GM23338 (cell line): Measurements from ENCODE around the gene MAGEA9B. TPM values are rescaled to one million over a fixed set of nuclear protein-coding genes. Genes with fewer than 3 reads are reported as not detected.

Source experiments
- ATAC-seq: fragments of 200-7000 bp; cut with Tn5 transposase; 3 replicates; pipeline ENCODE4 v1.9.1; 2020
- DNase-seq: peaks from one replicate; pipeline ENCODE4 v3.0.0-alpha.2; 2015; ENCODE audit warnings: low spot score
- H2AFZ ChIP-seq: fragments of 200-600 bp; sonication (generic); 2 replicates; pipeline ENCODE4 v1.8.0; 2016; ENCODE audit warnings: antibody characterized with exemption, mild to moderate bottlenecking, moderate library complexity
- H3F3A ChIP-seq: fragments of 200-600 bp; sonication (generic); replicated peaks from 2 replicates; pipeline ENCODE4 v1.8.0; 2017; ENCODE audit warnings: antibody characterized with exemption, mixed run types, low read depth
- H3K27ac ChIP-seq: fragments of 200-600 bp; sonication (generic); 2 replicates; pipeline ENCODE4 v1.6.1; 2016; ENCODE audit warnings: low read depth
- H3K27me3 ChIP-seq: fragments of 200-600 bp; sonication (generic); 2 replicates; pipeline ENCODE4 v1.8.0; 2016; ENCODE audit warnings: mild to moderate bottlenecking, mixed run types, moderate library complexity; ENCODE audit not compliant: insufficient read depth
- H3K36me3 ChIP-seq: fragments of 200-600 bp; sonication (generic); 2 replicates; pipeline ENCODE4 v1.8.0; 2016; ENCODE audit warnings: mild to moderate bottlenecking; ENCODE audit not compliant: insufficient read depth
- H3K4me1 ChIP-seq: fragments of 200-600 bp; sonication (generic); 2 replicates; pipeline ENCODE4 v1.8.0; 2016; ENCODE audit warnings: mild to moderate bottlenecking, moderate library complexity; ENCODE audit not compliant: insufficient read depth
- H3K4me2 ChIP-seq: fragments of 200-600 bp; sonication (generic); 2 replicates; pipeline ENCODE4 v1.7.1; 2017; ENCODE audit warnings: mixed run types
- H3K4me3 ChIP-seq: fragments of 200-600 bp; sonication (generic); 2 replicates; pipeline ENCODE4 v1.6.1; 2016; ENCODE audit warnings: mixed run types
- H3K79me2 ChIP-seq: fragments of 200-600 bp; sonication (generic); replicated peaks from 2 replicates; pipeline ENCODE4 v1.8.0; 2017; ENCODE audit warnings: mild to moderate bottlenecking; ENCODE audit not compliant: insufficient read depth
- H3K9me2 ChIP-seq: fragments of 200-600 bp; sonication (generic); 2 replicates; pipeline ENCODE4 v1.8.0; 2017; ENCODE audit not compliant: insufficient read depth
- H4K20me1 ChIP-seq: fragments of 200-600 bp; sonication (generic); replicated peaks from 2 replicates; pipeline ENCODE4 v1.8.0; 2017; ENCODE audit warnings: mild to moderate bottlenecking; ENCODE audit not compliant: insufficient read depth
- H3K27ac Mint-ChIP-seq: 2 replicates; pipeline ENCODE4 v1.8.0; 2020; ENCODE audit warnings: inconsistent platforms, mild to moderate bottlenecking, moderate library complexity, mixed read lengths
- H3K27me3 Mint-ChIP-seq: 3 replicates; pipeline ENCODE4 v1.8.0; 2022; ENCODE audit warnings: low read depth, mild to moderate bottlenecking, moderate library complexity, mixed read lengths, inconsistent platforms; ENCODE audit not compliant: insufficient read depth, poor library complexity
- H3K36me3 Mint-ChIP-seq: 3 replicates; pipeline ENCODE4 v1.8.0; 2021; ENCODE audit warnings: low read depth, mild to moderate bottlenecking, inconsistent platforms, moderate library complexity, mixed read lengths
- H3K4me1 Mint-ChIP-seq: 3 replicates; pipeline ENCODE4 v1.8.0; 2020; ENCODE audit warnings: mild to moderate bottlenecking, inconsistent platforms, mixed read lengths
- H3K4me3 Mint-ChIP-seq: 3 replicates; pipeline ENCODE4 v1.8.0; 2021; ENCODE audit warnings: moderate library complexity, mild to moderate bottlenecking, inconsistent platforms, mixed read lengths
- H3K9me3 Mint-ChIP-seq: 3 replicates; pipeline ENCODE4 v1.8.0; 2020; ENCODE audit warnings: moderate library complexity, mild to moderate bottlenecking, inconsistent platforms, mixed read lengths
- CREB1 ChIP-seq: fragments of 250-450 bp; sonication (Bioruptor Pico); IDR thresholded peaks from 2 replicates; pipeline ENCODE4 v1.5.0; 2020; ENCODE audit warnings: low read depth, mild to moderate bottlenecking, moderate library complexity
- EZH2 ChIP-seq: fragments of 200-600 bp; sonication (generic); IDR thresholded peaks from one replicate; pipeline ENCODE4 v1.8.0; 2017; ENCODE audit warnings: antibody characterized with exemption, mild to moderate bottlenecking, low read depth; ENCODE audit not compliant: unreplicated experiment
- EZH2phosphoT487 ChIP-seq: fragments of 200-600 bp; sonication (generic); IDR thresholded peaks from one replicate; pipeline ENCODE4 v1.8.1; 2018; ENCODE audit warnings: antibody characterized with exemption; ENCODE audit not compliant: unreplicated experiment
- JUNB ChIP-seq: IDR thresholded peaks from one replicate; pipeline ENCODE4 v1.6.1; 2016; ENCODE audit warnings: antibody characterized with exemption; ENCODE audit not compliant: unreplicated experiment
- NANOG ChIP-seq: IDR thresholded peaks from 2 replicates; pipeline ENCODE4 v1.6.1; 2016; ENCODE audit warnings: antibody characterized with exemption, borderline replicate concordance
- POLR2AphosphoS5 ChIP-seq: IDR thresholded peaks from 2 replicates; pipeline ENCODE4 v1.6.1; 2016; ENCODE audit warnings: antibody characterized with exemption, low read depth
- ZNF114 ChIP-seq: fragments of 250-450 bp; sonication (Bioruptor Pico); IDR thresholded peaks from 2 replicates; pipeline ENCODE4 v1.5.0; 2020; ENCODE audit warnings: mild to moderate bottlenecking, moderate library complexity
- ZNF331 ChIP-seq: fragments of 250-450 bp; sonication (Bioruptor Pico); IDR thresholded peaks from 2 replicates; pipeline ENCODE4 v1.5.0; 2020; ENCODE audit warnings: low read depth, mild to moderate bottlenecking, moderate library complexity
- polyA plus RNA-seq: library from polyadenylated mRNA; unstranded; fragments of >200 nt; fragmentation: Nextera tagmentation; extraction: Ambion mirVana; gene quantifications from 2 replicates; pipeline ENCODE4 v1.2.1, GENCODE V29; 2016
- total RNA-seq: library from RNA; depleted of rRNA; stranded (reverse); fragments of >200 nt; shearing (Covaris generic); gene quantifications from 2 replicates; pipeline ENCODE4 v1.2.3, GENCODE V29; 2014
- TF ChIP-seq, protein P1 (sequence below): fragments of 250-450 bp; sonication (Bioruptor Pico); IDR thresholded peaks from 2 replicates; pipeline ENCODE4 v1.5.0; 2020; ENCODE audit warnings: mild to moderate bottlenecking, moderate library complexity
- TF ChIP-seq, protein P2 (sequence below): IDR thresholded peaks from 2 replicates; pipeline ENCODE4 v1.6.1; 2016; ENCODE audit warnings: antibody characterized with exemption
- TF ChIP-seq, protein P3 (sequence below), 2 experiments: fragments of 200-600 bp in 1 of 2; sonication (generic) in 1 of 2; conservative IDR thresholded peaks; 2 replicates each; pipeline versions ENCODE4 v1.5.1 to v1.6.1; 2016 to 2017; ENCODE audit warnings: antibody characterized with exemption in 2 of 2, low read depth in 2 of 2, mild to moderate bottlenecking in 2 of 2, moderate library complexity in 1 of 2
- TF ChIP-seq, protein P4 (sequence below): IDR thresholded peaks from one replicate; pipeline ENCODE4 v1.6.1; 2018; ENCODE audit warnings: antibody characterized with exemption; ENCODE audit not compliant: unreplicated experiment

The MAGEA9B gene
- total and polyA plus RNA-seq, 2 experiments from 2014 or later: 0.52 TPM; not detected in 1

DNA sequence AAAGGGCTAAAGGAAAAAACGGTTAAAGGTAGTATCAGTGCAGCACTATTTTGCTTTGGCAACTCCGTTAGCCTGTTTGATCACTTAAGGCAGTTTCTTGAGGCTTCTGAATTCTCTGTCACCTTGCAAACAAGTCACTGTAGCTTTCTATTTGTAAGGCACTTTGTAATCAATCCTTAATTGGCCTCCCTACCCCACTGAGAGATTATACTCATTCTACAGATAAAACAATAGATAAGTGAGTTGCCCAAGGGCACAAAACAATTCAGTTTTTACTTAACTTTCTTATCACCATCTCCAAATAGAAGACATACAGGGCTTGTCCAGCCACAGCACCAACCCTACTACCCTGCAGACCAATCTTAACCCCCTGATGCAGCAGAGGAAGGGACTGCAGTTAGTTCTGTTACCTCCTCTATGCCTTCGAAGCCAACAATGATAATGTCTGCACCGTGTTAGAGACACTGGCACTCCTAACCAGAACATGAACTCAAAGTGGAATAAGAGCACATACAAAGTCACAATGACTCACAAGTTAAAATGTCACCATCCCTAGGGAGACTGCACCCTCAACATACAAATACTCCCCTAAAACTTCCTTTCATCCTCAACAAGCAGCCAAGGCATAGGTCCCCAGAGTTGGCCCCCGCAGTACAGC lies 42.6 kb upstream of the MAGEA9B start (continued):
- TF ChIP-seq, protein P1, sequence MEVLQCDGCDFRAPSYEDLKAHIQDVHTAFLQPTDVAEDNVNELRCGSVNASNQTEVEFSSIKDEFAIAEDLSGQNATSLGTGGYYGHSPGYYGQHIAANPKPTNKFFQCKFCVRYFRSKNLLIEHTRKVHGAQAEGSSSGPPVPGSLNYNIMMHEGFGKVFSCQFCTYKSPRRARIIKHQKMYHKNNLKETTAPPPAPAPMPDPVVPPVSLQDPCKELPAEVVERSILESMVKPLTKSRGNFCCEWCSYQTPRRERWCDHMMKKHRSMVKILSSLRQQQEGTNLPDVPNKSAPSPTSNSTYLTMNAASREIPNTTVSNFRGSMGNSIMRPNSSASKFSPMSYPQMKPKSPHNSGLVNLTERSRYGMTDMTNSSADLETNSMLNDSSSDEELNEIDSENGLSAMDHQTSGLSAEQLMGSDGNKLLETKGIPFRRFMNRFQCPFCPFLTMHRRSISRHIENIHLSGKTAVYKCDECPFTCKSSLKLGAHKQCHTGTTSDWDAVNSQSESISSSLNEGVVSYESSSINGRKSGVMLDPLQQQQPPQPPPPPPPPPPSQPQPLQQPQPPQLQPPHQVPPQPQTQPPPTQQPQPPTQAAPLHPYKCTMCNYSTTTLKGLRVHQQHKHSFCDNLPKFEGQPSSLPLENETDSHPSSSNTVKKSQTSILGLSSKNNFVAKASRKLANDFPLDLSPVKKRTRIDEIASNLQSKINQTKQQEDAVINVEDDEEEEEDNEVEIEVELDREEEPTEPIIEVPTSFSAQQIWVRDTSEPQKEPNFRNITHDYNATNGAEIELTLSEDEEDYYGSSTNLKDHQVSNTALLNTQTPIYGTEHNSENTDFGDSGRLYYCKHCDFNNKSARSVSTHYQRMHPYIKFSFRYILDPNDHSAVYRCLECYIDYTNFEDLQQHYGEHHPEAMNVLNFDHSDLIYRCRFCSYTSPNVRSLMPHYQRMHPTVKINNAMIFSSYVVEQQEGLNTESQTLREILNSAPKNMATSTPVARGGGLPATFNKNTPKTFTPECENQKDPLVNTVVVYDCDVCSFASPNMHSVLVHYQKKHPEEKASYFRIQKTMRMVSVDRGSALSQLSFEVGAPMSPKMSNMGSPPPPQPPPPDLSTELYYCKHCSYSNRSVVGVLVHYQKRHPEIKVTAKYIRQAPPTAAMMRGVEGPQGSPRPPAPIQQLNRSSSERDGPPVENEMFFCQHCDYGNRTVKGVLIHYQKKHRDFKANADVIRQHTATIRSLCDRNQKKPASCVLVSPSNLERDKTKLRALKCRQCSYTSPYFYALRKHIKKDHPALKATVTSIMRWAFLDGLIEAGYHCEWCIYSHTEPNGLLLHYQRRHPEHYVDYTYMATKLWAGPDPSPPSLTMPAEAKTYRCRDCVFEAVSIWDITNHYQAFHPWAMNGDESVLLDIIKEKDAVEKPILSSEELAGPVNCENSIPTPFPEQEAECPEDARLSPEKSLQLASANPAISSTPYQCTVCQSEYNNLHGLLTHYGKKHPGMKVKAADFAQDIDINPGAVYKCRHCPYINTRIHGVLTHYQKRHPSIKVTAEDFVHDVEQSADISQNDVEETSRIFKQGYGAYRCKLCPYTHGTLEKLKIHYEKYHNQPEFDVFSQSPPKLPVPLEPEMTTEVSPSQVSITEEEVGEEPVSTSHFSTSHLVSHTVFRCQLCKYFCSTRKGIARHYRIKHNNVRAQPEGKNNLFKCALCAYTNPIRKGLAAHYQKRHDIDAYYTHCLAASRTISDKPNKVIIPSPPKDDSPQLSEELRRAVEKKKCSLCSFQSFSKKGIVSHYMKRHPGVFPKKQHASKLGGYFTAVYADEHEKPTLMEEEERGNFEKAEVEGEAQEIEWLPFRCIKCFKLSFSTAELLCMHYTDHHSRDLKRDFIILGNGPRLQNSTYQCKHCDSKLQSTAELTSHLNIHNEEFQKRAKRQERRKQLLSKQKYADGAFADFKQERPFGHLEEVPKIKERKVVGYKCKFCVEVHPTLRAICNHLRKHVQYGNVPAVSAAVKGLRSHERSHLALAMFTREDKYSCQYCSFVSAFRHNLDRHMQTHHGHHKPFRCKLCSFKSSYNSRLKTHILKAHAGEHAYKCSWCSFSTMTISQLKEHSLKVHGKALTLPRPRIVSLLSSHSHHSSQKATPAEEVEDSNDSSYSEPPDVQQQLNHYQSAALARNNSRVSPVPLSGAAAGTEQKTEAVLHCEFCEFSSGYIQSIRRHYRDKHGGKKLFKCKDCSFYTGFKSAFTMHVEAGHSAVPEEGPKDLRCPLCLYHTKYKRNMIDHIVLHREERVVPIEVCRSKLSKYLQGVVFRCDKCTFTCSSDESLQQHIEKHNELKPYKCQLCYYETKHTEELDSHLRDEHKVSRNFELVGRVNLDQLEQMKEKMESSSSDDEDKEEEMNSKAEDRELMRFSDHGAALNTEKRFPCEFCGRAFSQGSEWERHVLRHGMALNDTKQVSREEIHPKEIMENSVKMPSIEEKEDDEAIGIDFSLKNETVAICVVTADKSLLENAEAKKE: no peak
- TF ChIP-seq ZNF114 (CRISPR knock-in tag) (no peak), NANOG (no peak), EZH2phosphoT487 (no peak), ZNF331 (CRISPR knock-in tag) (no peak), JUNB (no peak), POLR2AphosphoS5 (no peak), CREB1 (CRISPR knock-in tag) (no peak)

DNA sequence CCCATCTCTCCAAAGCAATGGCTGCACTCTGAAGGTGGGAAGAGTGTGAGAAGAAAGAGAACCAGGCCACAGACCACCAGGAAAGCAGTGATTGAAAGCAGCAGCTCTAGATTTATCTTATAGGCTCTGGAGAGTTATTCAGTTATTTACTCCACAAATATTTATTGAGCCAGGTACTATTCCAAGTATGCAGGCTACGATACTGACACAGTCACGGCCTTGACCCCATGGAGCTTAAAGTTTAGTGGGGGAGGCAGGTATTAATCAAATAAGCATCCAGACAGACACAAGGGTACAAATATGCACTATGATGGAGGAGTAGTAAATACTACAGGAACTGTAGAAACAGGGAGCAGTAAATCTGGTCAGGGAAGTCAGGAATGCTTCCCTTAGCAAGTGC lies 41.5 kb upstream of the MAGEA9B start:
- ATAC-seq: no peak
- Histone ChIP-seq H3F3A (no peaks in the 10 kb centered on the region), H3K27ac (no peak overlapping the region), H3K36me3 (no peaks in the 10 kb centered on the region), H3K27me3 (peaks cover 11% of the 10 kb centered on the region), H3K4me1 (peaks cover 17% of the 10 kb centered on the region; the same call in 1 of the 2 replicates), H3K4me2 (no peak overlapping the region), H3K79me2 (peaks cover 56% of the 10 kb centered on the region), H2AFZ (no peak overlapping the region), H3K9me2 (no peaks in the 10 kb centered on the region), H4K20me1 (0 out of 2 replicates have a peak, but pooled peaks cover 6% of the 10 kb centered on the region), H3K4me3 (no peak overlapping the region)
- Mint-ChIP-seq H3K4me3 (no peak overlapping the region), H3K4me1 (peaks cover 45% of the 10 kb centered on the region), H3K27ac (no peak overlapping the region), H3K27me3 (peaks cover 10% of the 10 kb centered on the region), H3K9me3 (no peaks in the 10 kb centered on the region; the same call in 2 of the 3 replicates), H3K36me3 (no peaks in the 10 kb centered on the region)
- DNase-seq: no peak
- TF ChIP-seq NANOG (no peak), EZH2phosphoT487 (no peak), EZH2 (no peak), ZNF114 (CRISPR knock-in tag) (no peak), CREB1 (CRISPR knock-in tag) (no peak), JUNB (no peak)
- TF ChIP-seq, protein P2, sequence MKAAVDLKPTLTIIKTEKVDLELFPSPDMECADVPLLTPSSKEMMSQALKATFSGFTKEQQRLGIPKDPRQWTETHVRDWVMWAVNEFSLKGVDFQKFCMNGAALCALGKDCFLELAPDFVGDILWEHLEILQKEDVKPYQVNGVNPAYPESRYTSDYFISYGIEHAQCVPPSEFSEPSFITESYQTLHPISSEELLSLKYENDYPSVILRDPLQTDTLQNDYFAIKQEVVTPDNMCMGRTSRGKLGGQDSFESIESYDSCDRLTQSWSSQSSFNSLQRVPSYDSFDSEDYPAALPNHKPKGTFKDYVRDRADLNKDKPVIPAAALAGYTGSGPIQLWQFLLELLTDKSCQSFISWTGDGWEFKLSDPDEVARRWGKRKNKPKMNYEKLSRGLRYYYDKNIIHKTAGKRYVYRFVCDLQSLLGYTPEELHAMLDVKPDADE: no peak
- TF ChIP-seq, protein P3, sequence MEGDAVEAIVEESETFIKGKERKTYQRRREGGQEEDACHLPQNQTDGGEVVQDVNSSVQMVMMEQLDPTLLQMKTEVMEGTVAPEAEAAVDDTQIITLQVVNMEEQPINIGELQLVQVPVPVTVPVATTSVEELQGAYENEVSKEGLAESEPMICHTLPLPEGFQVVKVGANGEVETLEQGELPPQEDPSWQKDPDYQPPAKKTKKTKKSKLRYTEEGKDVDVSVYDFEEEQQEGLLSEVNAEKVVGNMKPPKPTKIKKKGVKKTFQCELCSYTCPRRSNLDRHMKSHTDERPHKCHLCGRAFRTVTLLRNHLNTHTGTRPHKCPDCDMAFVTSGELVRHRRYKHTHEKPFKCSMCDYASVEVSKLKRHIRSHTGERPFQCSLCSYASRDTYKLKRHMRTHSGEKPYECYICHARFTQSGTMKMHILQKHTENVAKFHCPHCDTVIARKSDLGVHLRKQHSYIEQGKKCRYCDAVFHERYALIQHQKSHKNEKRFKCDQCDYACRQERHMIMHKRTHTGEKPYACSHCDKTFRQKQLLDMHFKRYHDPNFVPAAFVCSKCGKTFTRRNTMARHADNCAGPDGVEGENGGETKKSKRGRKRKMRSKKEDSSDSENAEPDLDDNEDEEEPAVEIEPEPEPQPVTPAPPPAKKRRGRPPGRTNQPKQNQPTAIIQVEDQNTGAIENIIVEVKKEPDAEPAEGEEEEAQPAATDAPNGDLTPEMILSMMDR (conservative IDR thresholded peaks at IDR 0.05; ENCODE audit: low read depth in 2 of 2): no peak
- TF ChIP-seq, protein P4, sequence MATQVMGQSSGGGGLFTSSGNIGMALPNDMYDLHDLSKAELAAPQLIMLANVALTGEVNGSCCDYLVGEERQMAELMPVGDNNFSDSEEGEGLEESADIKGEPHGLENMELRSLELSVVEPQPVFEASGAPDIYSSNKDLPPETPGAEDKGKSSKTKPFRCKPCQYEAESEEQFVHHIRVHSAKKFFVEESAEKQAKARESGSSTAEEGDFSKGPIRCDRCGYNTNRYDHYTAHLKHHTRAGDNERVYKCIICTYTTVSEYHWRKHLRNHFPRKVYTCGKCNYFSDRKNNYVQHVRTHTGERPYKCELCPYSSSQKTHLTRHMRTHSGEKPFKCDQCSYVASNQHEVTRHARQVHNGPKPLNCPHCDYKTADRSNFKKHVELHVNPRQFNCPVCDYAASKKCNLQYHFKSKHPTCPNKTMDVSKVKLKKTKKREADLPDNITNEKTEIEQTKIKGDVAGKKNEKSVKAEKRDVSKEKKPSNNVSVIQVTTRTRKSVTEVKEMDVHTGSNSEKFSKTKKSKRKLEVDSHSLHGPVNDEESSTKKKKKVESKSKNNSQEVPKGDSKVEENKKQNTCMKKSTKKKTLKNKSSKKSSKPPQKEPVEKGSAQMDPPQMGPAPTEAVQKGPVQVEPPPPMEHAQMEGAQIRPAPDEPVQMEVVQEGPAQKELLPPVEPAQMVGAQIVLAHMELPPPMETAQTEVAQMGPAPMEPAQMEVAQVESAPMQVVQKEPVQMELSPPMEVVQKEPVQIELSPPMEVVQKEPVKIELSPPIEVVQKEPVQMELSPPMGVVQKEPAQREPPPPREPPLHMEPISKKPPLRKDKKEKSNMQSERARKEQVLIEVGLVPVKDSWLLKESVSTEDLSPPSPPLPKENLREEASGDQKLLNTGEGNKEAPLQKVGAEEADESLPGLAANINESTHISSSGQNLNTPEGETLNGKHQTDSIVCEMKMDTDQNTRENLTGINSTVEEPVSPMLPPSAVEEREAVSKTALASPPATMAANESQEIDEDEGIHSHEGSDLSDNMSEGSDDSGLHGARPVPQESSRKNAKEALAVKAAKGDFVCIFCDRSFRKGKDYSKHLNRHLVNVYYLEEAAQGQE: no peak
